Astrocyte (in vitro differentiated cells and primary cell): ENCODE data around the gene IMPDH2. TPM values are rescaled to one million over a fixed set of nuclear protein-coding genes. Genes with fewer than 3 reads are reported as not detected.
A peak's percentile ranks its signal among the peaks of the same experiment; 100 is the strongest.
"Not testable (repeated sequence)": the region's sequence is repeated elsewhere in the genome, so short reads cannot be mapped to it uniquely, and the experiment has no call there.

Experiments
- DNase-seq: peaks from one replicate; pipeline ENCODE4 v3.0.0-alpha.2; 2010; ENCODE audit warnings: low read depth
- FAIRE-seq: peaks from 2 replicates; lab custom pipeline; 2011; peaks lifted over from hg19 to GRCh38; lab: Jason Lieb, UNC
- H2AFZ ChIP-seq: 2 replicates; pipeline ENCODE4 v1.6.0; 2012; ENCODE audit warnings: low read depth, low read length, inconsistent platforms
- H3K27ac ChIP-seq: 2 replicates; pipeline ENCODE4 v1.5.1; 2011; ENCODE audit warnings: low read depth, low read length, inconsistent platforms
- H3K27me3 ChIP-seq: 2 replicates; pipeline ENCODE4 v1.6.0; 2011; ENCODE audit warnings: low read length, inconsistent platforms; ENCODE audit not compliant: insufficient read depth
- H3K36me3 ChIP-seq: 2 replicates; pipeline ENCODE4 v1.5.1; 2011; ENCODE audit warnings: low read length, inconsistent platforms; ENCODE audit not compliant: insufficient read depth
- H3K4me1 ChIP-seq: 2 replicates; pipeline ENCODE4 v1.5.1; 2011; ENCODE audit warnings: low read length, inconsistent platforms; ENCODE audit not compliant: insufficient read depth
- H3K4me2 ChIP-seq: 2 replicates; pipeline ENCODE4 v1.6.0; 2012; ENCODE audit warnings: low read length, inconsistent platforms
- H3K4me3 ChIP-seq: 2 replicates; pipeline ENCODE4 v1.5.1; 2011; ENCODE audit warnings: low read depth, mild to moderate bottlenecking, low read length, inconsistent platforms; ENCODE audit not compliant: insufficient read depth
- H3K79me2 ChIP-seq: 2 replicates; pipeline ENCODE4 v1.6.0; 2012; ENCODE audit warnings: mild to moderate bottlenecking, low read length, inconsistent platforms; ENCODE audit not compliant: insufficient read depth
- H3K9ac ChIP-seq: 2 replicates; pipeline ENCODE4 v1.6.0; 2012; ENCODE audit warnings: mild to moderate bottlenecking, low read length, inconsistent platforms
- H3K9me3 ChIP-seq: 2 replicates; pipeline ENCODE4 v1.5.1; 2012; ENCODE audit warnings: low read depth, mild to moderate bottlenecking, low read length, inconsistent platforms; ENCODE audit not compliant: insufficient read depth
- H4K20me1 ChIP-seq: 2 replicates; pipeline ENCODE4 v1.6.0; 2012; ENCODE audit warnings: low read length, inconsistent platforms; ENCODE audit not compliant: insufficient read depth
- H3K27ac Mint-ChIP-seq: one replicate; pipeline ENCODE4 v1.8.0; 2021; ENCODE audit warnings: mild to moderate bottlenecking, mixed read lengths; ENCODE audit not compliant: unreplicated experiment
- H3K27me3 Mint-ChIP-seq: one replicate; pipeline ENCODE4 v1.8.0; 2021; ENCODE audit warnings: low read depth, mixed read lengths; ENCODE audit not compliant: unreplicated experiment
- H3K36me3 Mint-ChIP-seq: one replicate; pipeline ENCODE4 v1.8.0; 2021; ENCODE audit warnings: low read depth, mixed read lengths; ENCODE audit not compliant: unreplicated experiment
- H3K4me1 Mint-ChIP-seq: one replicate; pipeline ENCODE4 v1.8.0; 2021; ENCODE audit warnings: low read depth, mixed read lengths; ENCODE audit not compliant: unreplicated experiment
- H3K4me3 Mint-ChIP-seq: one replicate; pipeline ENCODE4 v1.8.0; 2021; ENCODE audit warnings: mild to moderate bottlenecking, moderate library complexity, mixed read lengths; ENCODE audit not compliant: unreplicated experiment
- H3K9me3 Mint-ChIP-seq: one replicate; pipeline ENCODE4 v1.8.0; 2021; ENCODE audit warnings: mild to moderate bottlenecking, mixed read lengths; ENCODE audit not compliant: unreplicated experiment
- EZH2 ChIP-seq: IDR thresholded peaks from 2 replicates; pipeline ENCODE4 v1.6.1; 2012; ENCODE audit warnings: mild to moderate bottlenecking, low read length, inconsistent platforms; ENCODE audit not compliant: insufficient read depth
- total RNA-seq: library from RNA; stranded (reverse); gene quantifications from 2 replicates; pipeline ENCODE4 v1.2.1, GENCODE V29; 2021
- TF ChIP-seq, protein P1 (sequence below): IDR thresholded peaks from 2 replicates; pipeline ENCODE4 v1.5.1; 2011; ENCODE audit warnings: low read depth, mild to moderate bottlenecking, inconsistent platforms, low read length, moderate library complexity; ENCODE audit not compliant: insufficient read depth

The IMPDH2 gene
- total RNA-seq, 1 donor from 2014 or later: 119 TPM

DNA sequence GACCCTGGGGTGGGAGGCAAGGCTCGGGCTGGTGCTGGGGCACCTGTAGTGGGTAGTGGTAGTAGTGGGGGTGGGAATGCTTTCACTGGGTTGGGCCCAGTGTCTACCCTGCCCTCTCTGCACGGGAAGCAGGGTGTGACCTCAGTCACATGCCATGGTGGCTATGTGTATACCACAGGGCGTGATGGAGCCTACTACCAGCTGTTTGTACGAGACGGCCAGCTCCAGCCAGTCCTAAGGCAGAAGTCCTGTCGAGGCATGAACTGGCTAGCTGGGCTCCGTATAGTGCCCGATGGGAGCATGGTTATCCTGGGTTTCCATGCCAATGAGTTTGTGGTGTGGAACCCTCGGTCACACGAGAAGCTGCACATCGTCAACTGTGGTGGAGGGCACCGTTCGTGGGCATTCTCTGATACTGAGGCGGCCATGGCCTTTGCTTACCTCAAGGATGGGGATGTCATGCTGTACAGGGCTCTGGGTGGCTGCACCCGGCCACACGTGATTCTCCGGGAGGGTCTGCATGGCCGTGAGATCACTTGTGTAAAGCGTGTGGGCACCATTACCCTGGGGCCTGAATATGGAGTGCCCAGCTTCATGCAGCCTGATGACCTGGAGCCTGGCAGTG is 16.0 kb downstream of the IMPDH2 start:
- H3K36me3 ChIP-seq: peaks cover 27% of the 10 kb centered on the region
- Mint-ChIP-seq H3K27ac (no peak overlapping the region), H3K36me3 (peaks cover 26% of the 10 kb centered on the region), H3K4me1 (peaks cover 7% of the 10 kb centered on the region), H3K9me3 (no peaks in the 10 kb centered on the region), H3K4me3 (no peak overlapping the region), H3K27me3 (no peaks in the 10 kb centered on the region)
- TF ChIP-seq EZH2: no peak
- TF ChIP-seq, protein P1, sequence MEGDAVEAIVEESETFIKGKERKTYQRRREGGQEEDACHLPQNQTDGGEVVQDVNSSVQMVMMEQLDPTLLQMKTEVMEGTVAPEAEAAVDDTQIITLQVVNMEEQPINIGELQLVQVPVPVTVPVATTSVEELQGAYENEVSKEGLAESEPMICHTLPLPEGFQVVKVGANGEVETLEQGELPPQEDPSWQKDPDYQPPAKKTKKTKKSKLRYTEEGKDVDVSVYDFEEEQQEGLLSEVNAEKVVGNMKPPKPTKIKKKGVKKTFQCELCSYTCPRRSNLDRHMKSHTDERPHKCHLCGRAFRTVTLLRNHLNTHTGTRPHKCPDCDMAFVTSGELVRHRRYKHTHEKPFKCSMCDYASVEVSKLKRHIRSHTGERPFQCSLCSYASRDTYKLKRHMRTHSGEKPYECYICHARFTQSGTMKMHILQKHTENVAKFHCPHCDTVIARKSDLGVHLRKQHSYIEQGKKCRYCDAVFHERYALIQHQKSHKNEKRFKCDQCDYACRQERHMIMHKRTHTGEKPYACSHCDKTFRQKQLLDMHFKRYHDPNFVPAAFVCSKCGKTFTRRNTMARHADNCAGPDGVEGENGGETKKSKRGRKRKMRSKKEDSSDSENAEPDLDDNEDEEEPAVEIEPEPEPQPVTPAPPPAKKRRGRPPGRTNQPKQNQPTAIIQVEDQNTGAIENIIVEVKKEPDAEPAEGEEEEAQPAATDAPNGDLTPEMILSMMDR: no peak
- H3K4me2 ChIP-seq: no peak overlapping the region
- no peak overlapping the region for H3K27ac ChIP-seq
- no peak overlapping the region for H3K9ac ChIP-seq
- peaks cover 92% of the 10 kb centered on the region for H3K79me2 ChIP-seq
- no peak overlapping the region for H3K4me3 ChIP-seq
- no peak overlapping the region for H2AFZ ChIP-seq
- H3K27me3 ChIP-seq: no peaks in the 10 kb centered on the region
- FAIRE-seq: no peak
- no peaks in the 10 kb centered on the region for H3K9me3 ChIP-seq
- no peak for DNase-seq
- H4K20me1 ChIP-seq: peaks cover 79% of the 10 kb centered on the region
- peaks cover 18% of the 10 kb centered on the region for H3K4me1 ChIP-seq

DNA sequence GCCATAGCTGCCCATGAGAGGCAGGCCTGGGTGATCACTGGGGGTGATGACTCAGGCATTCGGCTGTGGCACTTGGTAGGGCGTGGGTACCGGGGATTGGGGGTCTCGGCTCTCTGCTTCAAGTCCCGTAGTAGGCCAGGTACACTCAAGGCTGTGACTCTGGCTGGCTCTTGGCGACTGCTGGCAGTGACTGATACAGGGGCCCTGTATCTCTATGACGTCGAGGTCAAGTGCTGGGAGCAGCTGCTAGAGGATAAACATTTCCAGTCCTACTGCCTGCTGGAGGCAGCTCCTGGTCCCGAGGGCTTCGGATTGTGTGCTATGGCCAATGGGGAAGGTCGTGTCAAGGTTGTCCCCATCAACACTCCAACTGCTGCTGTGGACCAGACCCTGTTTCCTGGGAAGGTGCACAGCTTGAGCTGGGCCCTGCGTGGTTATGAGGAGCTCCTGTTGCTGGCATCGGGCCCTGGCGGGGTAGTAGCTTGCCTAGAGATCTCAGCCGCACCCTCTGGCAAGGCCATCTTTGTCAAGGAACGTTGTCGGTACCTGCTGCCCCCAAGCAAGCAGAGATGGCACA is 16.7 kb downstream of the IMPDH2 start:
- peaks cover 8% of the 10 kb centered on the region for H3K4me1 Mint-ChIP-seq
- no peaks in the 10 kb centered on the region for H3K27me3 Mint-ChIP-seq
- Histone ChIP-seq H3K9me3 (no peaks in the 10 kb centered on the region), H3K4me3 (no peak overlapping the region), H3K4me1 (peaks cover 16% of the 10 kb centered on the region), H3K27ac (no peak overlapping the region), H3K9ac (no peak overlapping the region), H3K36me3 (peaks cover 27% of the 10 kb centered on the region), H2AFZ (no peak overlapping the region), H3K4me2 (no peak overlapping the region), H3K79me2 (peaks cover 95% of the 10 kb centered on the region), H3K27me3 (no peaks in the 10 kb centered on the region), H4K20me1 (peaks cover 83% of the 10 kb centered on the region)
- no peaks in the 10 kb centered on the region for H3K9me3 Mint-ChIP-seq
- FAIRE-seq (no peak), DNase-seq (no peak)
- H3K4me3 Mint-ChIP-seq: no peak overlapping the region
- H3K36me3 Mint-ChIP-seq: peaks cover 26% of the 10 kb centered on the region
- TF ChIP-seq, protein P1: no peak
- TF ChIP-seq EZH2: no peak
- H3K27ac Mint-ChIP-seq: no peak overlapping the region

DNA sequence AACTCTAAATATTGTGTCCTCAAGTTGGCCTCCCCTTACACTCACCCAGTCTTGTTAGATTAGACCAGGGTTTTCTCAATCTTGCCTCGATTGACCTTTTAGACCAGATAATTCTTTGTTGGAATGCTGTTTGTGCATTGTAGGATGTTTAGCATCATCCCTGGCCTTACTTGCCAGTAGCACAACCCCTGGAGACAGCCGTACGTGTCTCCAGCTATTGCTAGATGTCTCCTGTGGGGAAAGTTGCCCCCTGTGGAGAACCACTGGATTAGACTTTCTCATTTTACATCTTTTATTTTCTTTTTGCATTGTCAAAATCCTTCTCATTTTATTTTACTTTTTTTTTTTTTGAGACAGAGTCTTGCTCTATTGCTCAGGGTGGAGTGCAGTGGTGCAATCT is 19.8 kb downstream of the IMPDH2 start:
- Histone ChIP-seq H4K20me1 (peaks cover 57% of the 10 kb centered on the region), H3K9me3 (no peaks in the 10 kb centered on the region), H3K9ac (no peak overlapping the region), H2AFZ (no peak overlapping the region), H3K36me3 (peaks cover 11% of the 10 kb centered on the region), H3K4me2 (peak overlapping the region; percentile 35), H3K27me3 (no peaks in the 10 kb centered on the region), H3K27ac (no peak overlapping the region), H3K4me3 (no peak overlapping the region), H3K4me1 (peaks cover 16% of the 10 kb centered on the region), H3K79me2 (peaks cover 79% of the 10 kb centered on the region)
- Mint-ChIP-seq H3K27ac (no peak overlapping the region), H3K4me1 (peaks cover 8% of the 10 kb centered on the region), H3K27me3 (no peaks in the 10 kb centered on the region), H3K9me3 (no peaks in the 10 kb centered on the region), H3K36me3 (peaks cover 13% of the 10 kb centered on the region), H3K4me3 (no peak overlapping the region)
- no peak for TF ChIP-seq EZH2
- TF ChIP-seq, protein P1: no peak
- DNase-seq (no peak), FAIRE-seq (no peak)

DNA sequence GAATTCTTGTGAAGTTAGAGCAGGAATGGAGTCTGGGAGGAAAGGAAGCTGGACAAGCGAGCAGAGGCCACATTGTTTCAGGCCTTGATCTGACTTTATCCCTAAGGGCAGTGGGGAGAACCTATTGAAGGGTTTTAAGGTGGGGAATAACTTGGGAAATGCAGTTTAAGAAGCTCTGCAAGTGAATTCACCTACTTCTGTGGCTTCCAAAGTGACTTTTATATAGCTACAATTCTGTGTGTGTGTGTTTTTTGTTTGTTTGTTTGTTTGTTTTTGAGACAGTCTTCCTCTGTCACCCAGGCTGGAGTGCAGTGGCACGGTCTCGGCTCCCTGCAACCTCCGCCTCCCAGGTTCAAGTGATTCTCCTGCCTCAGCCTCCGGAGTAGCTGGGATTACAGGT is 20.6 kb downstream of the IMPDH2 start:
- H3K4me2 ChIP-seq: peak overlapping the region; percentile 98
- peaks cover 11% of the 10 kb centered on the region for H3K36me3 ChIP-seq
- not testable (repeated sequence) for H3K27me3 ChIP-seq, DNase-seq, FAIRE-seq, H2AFZ ChIP-seq, H3K4me1 Mint-ChIP-seq, H3K27me3 Mint-ChIP-seq, H3K9me3 Mint-ChIP-seq, H3K9me3 ChIP-seq
- H3K4me1 ChIP-seq: peaks cover 16% of the 10 kb centered on the region
- H3K27ac Mint-ChIP-seq: peak overlapping the region; percentile 86
- peaks cover 73% of the 10 kb centered on the region for H3K79me2 ChIP-seq
- H3K4me3 Mint-ChIP-seq: peak overlapping the region; percentile 97
- H3K27ac ChIP-seq: peak overlapping the region; percentile 17
- H3K4me3 ChIP-seq: peak overlapping the region; percentile 80
- peaks cover 13% of the 10 kb centered on the region for H3K36me3 Mint-ChIP-seq
- H3K9ac ChIP-seq: peak overlapping the region; percentile 99
- H4K20me1 ChIP-seq: peaks cover 50% of the 10 kb centered on the region
